Subcutaneous abdominal adipose tissue (tissue), 5 donors: ENCODE data around the gene GPRC5C.

Experiments used
- H3K27ac ChIP-seq: one replicate; pipeline ENCODE4 v1.7.0; 2013; ENCODE audit warnings: low read depth, mild to moderate bottlenecking, inconsistent platforms, low read length, moderate library complexity
- H3K27me3 ChIP-seq, 5 donors: one replicate each; pipeline ENCODE4 v1.7.0; 2013; ENCODE audit warnings: low read length in 5 of 5, inconsistent platforms in 1 of 5; ENCODE audit not compliant: control insufficient read depth in 5 of 5, insufficient read depth in 4 of 5
- H3K36me3 ChIP-seq, 5 donors: one replicate each; pipeline ENCODE4 v1.7.0; 2013; ENCODE audit warnings: low read length in 5 of 5; ENCODE audit not compliant: control insufficient read depth in 5 of 5, insufficient read depth in 5 of 5
- H3K4me1 ChIP-seq, 5 donors: one replicate each; pipeline ENCODE4 v1.7.0; 2013; ENCODE audit warnings: low read length in 5 of 5, mild to moderate bottlenecking in 3 of 5, moderate library complexity in 1 of 5; ENCODE audit not compliant: control insufficient read depth in 5 of 5, insufficient read depth in 5 of 5
- H3K4me3 ChIP-seq, 5 donors: one replicate each; pipeline ENCODE4 v1.7.0; 2013; ENCODE audit warnings: low read length in 5 of 5, low read depth in 1 of 5
- H3K9ac ChIP-seq, 5 donors: one replicate each; pipeline ENCODE4 v1.7.0; 2013; ENCODE audit warnings: low read length in 5 of 5, mild to moderate bottlenecking in 4 of 5, moderate library complexity in 3 of 5
- H3K9me3 ChIP-seq, 5 donors: one replicate each; pipeline ENCODE4 v1.7.0; 2013; ENCODE audit warnings: low read length in 5 of 5; ENCODE audit not compliant: control insufficient read depth in 5 of 5
- donor health status: healthy.
- donor health status: healthy.
- donor health status: healthy.
- donor health status: healthy.
- donor health status: healthy.

Gene GPRC5C

GRCh38 chr17:74450925-74451403, 19.1 kb downstream of the GPRC5C start:
- Histone ChIP-seq H3K36me3 (peaks cover 0 to 3% (median 0%) of the 10 kb centered on the region in 5 donors), H3K27me3 (peaks cover 0 to 2% (median 0%) of the 10 kb centered on the region in 5 donors), H3K9me3 (no peaks in the 10 kb centered on the region), H3K9ac (no peak overlapping the region), H3K4me3 (no peak overlapping the region), H3K27ac (no peak overlapping the region), H3K4me1 (peaks cover 17 to 61% (median 59%) of the 10 kb centered on the region in 5 donors)

DNA sequence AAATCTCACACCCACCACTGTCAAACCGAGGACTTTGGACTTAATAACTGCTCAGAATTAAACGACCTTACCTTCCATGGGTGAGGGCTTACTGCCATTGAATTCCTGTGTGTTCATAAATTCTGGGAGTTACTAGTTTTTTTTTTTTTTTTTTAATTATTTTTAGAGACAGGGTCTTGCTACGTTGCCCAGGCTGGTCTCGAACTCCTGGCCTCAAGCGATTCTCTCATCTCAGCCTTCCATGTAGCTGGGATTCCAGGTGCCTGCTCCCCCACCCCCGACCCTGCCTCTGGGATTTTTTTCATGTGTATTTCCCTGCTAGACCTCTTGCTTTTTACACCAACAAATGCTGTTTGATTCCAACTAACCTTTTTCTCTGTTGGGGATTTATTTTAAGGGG, 19.7 kb downstream of the GPRC5C start:
- Histone ChIP-seq H3K27me3 (peaks cover 0 to 2% (median 0%) of the 10 kb centered on the region in 5 donors), H3K4me1 (peaks cover 17 to 56% (median 55%) of the 10 kb centered on the region in 5 donors), H3K27ac (no peak overlapping the region), H3K9me3 (no peaks in the 10 kb centered on the region), H3K9ac (no peak overlapping the region), H3K4me3 (no peak overlapping the region), H3K36me3 (peaks cover 0 to 3% (median 0%) of the 10 kb centered on the region in 5 donors)

- Histone ChIP-seq H3K4me3 (no peak overlapping the region), H3K27me3 (peaks cover 0 to 2% (median 0%) of the 10 kb centered on the region in 5 donors), H3K9me3 (no peaks in the 10 kb centered on the region), H3K36me3 (peaks cover 0 to 3% (median 0%) of the 10 kb centered on the region in 5 donors), H3K9ac (no peak overlapping the region), H3K27ac (no peak overlapping the region), H3K4me1 (peaks cover 17 to 50% (median 49%) of the 10 kb centered on the region in 5 donors)
Observed at GRCh38 chr17:74452033-74452840, 20.3 kb downstream of the GPRC5C start.

DNA sequence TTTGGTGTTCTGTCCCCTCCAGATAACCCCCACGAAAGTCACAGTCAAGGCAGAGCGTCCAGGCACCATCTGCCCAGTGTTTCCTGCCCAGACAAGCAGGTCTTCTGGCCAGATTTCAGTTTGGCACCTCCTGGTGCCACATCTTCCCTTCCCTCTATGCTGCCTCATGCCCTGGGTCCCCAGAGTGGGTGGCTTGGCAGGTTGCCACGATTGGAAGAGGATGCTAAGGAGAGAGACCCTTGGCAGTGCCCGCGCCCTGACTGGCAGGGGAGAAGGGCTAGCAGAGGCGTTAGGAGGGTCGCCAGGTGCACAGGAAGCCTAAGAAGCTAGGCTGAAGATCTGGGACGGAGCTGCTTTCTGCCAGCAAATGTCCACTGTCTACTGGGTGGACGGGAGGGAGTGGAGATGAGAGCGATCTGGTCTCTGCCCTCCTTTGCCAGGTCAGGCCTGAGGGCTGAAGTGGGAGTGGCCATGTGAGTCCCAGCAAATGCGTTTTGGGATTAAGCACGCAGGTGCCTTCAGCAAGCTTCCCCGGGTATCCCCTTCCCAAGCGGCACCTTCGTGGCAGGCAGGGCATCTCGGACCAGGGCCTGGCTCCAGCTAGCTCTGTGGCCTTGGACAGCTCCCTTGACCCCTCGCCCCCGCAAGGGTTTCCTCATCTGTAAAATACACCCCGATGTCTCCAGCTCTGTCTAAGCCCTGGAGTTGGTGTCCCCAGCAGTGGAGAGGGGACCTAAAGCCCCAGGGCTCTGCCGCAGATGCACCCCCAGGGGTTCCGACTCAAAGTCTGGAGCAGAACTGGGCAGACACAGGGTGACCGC, 21.2 kb downstream of the GPRC5C start:
- H3K27ac ChIP-seq, result peak overlapping the region; percentile 24
- H3K27me3 ChIP-seq, result peaks cover 0 to 2% (median 0%) of the 10 kb centered on the region in 5 donors
- no peaks in the 10 kb centered on the region for H3K9me3 ChIP-seq
- peaks cover 0 to 3% (median 0%) of the 10 kb centered on the region in 5 donors for H3K36me3 ChIP-seq
- peak overlapping the region in 4 of 5 donors; percentile 39 to 57 (median 52) for H3K4me3 ChIP-seq
- peak overlapping the region in 2 of 5 donors; percentile 16 to 38 for H3K9ac ChIP-seq
- H3K4me1 ChIP-seq, result peaks cover 17 to 51% (median 49%) of the 10 kb centered on the region in 5 donors

- H3K4me1 ChIP-seq, result peaks cover 17 to 50% (median 49%) of the 10 kb centered on the region in 5 donors
Observed at GRCh38 chr17:74453665-74454196, 21.8 kb downstream of the GPRC5C start.

GRCh38 chr17:74454197-74455024, 22.5 kb downstream of the GPRC5C start:
- H3K4me1 ChIP-seq, result peaks cover 17 to 47% (median 43%) of the 10 kb centered on the region in 5 donors

More at GRCh38 chr17:74453665-74454196, 21.8 kb downstream of the GPRC5C start:
- Histone ChIP-seq H3K36me3 (peaks cover 0 to 3% (median 0%) of the 10 kb centered on the region in 5 donors), H3K4me3 (peak overlapping the region in 4 of 5 donors; percentile 39 to 62 (median 52)), H3K27ac (peak overlapping the region; percentile 76), H3K27me3 (peaks cover 0 to 2% (median 0%) of the 10 kb centered on the region in 5 donors), H3K9me3 (no peaks in the 10 kb centered on the region), H3K9ac (peak overlapping the region in 1 of 5 donors; percentile 38)

DNA sequence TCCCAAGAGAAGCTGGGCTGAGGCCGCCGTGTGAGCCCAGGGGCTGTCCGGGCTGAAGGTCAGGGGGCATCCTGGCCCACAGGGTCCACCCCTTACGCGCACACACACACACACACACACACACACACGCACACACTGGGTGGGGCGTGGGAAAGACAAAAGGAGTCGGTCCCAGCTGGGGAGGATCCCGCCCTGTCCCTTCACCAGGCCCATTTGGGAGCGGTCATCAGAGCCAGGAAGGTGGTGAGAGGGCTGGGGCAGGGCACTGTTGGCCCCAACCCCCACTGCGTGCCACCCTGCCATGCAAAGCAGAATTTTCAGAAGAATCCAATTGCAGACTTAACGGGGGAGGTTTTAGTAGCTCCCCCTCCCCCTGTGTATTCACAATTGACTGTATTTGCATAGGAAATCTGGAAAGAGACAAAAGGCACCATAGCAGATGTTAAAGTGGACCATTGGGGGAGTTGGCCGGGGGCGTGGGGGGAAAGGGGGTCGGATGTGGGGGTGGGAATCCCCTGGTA, 23.2 kb downstream of the GPRC5C start:
- Histone ChIP-seq H3K27me3 (peaks cover 0 to 2% (median 0%) of the 10 kb centered on the region in 5 donors), H3K36me3 (no peaks in the 10 kb centered on the region), H3K4me1 (peaks cover 17 to 40% (median 38%) of the 10 kb centered on the region in 5 donors), H3K9me3 (no peaks in the 10 kb centered on the region), H3K4me3 (peak overlapping the region in 1 of 5 donors; percentile 62), H3K27ac (peak overlapping the region; percentile 76), H3K9ac (peak overlapping the region in 1 of 5 donors; percentile 75)

More at GRCh38 chr17:74454197-74455024, 22.5 kb downstream of the GPRC5C start:
- Histone ChIP-seq H3K4me3 (peak overlapping the region in 4 of 5 donors; percentile 55 to 62 (median 58)), H3K27ac (peak overlapping the region; percentile 76), H3K27me3 (peaks cover 0 to 2% (median 0%) of the 10 kb centered on the region in 5 donors), H3K9me3 (no peaks in the 10 kb centered on the region), H3K9ac (peak overlapping the region in 4 of 5 donors; percentile 46 to 75 (median 64)), H3K36me3 (peaks cover 0 to 3% (median 0%) of the 10 kb centered on the region in 5 donors)

DNA sequence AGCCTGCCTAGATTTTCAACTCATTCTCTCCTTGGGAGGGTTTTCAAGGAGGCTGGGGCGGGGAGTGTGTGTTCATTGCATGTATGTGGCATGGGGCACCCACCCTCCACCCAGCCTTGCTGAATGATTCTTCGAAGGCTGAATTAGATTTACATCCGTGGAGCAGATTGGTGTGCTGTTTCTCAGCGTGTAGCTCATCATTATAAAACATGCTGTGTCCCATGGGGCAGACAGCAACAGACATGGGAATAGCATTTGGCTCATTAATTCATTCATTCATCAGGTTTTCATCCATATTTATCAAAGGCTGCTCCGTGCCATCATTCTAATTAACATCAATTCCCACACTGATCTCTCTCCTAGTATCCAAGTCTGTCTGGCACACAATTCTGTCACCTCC, 23.9 kb downstream of the GPRC5C start:
- Histone ChIP-seq H3K9ac (no peak overlapping the region), H3K27me3 (peaks cover 0 to 2% (median 0%) of the 10 kb centered on the region in 5 donors), H3K4me3 (no peak overlapping the region), H3K9me3 (no peaks in the 10 kb centered on the region), H3K36me3 (no peaks in the 10 kb centered on the region), H3K27ac (no peak overlapping the region), H3K4me1 (peaks cover 17 to 40% (median 38%) of the 10 kb centered on the region in 5 donors)
